ENCODE results near the gene TSHZ1. TPM values are rescaled to one million over a fixed set of nuclear protein-coding genes. Genes with fewer than 3 reads are reported as not detected.
A peak's percentile ranks its signal among the peaks of the same experiment; 100 is the strongest.

TSHZ1 gene
- total RNA-seq, 4 donors from 2014 or later, result 17.9 to 41.7 (median 32.2) TPM

- peak; percentile 78 for DNase-seq (ENCODE audit: extremely low spot score)
- 60% methylated on average over 30 of the region's 33 CpGs for WGBS
- peak overlapping the region; percentile 46 to 57 (median 55) for H3K4me3 ChIP-seq
- H3K36me3 ChIP-seq, result no peaks in the 10 kb centered on the region
- no peaks in the 10 kb centered on the region for H3K9me3 ChIP-seq
- peak overlapping the region; percentile 77 to 80 (median 79) for H3K27ac ChIP-seq (replicated peaks in 1 of 4)
- H3K27me3 ChIP-seq, result no peaks in the 10 kb centered on the region
- TF ChIP-seq POLR2A (IDR thresholded peaks at IDR 0.05; ENCODE audit: low read depth) (no peak), POLR2AphosphoS5 (IDR thresholded peaks at IDR 0.05) (peak; percentile 52 to 72), EP300 (IDR thresholded peaks at IDR 0.05) (no peak), CTCF (IDR thresholded peaks at IDR 0.05) (no peak)
- intact Hi-C loops (cut with DNase I), result loop anchor here (10.0 kb wide), 1 partner anchor 513 kb away; no protein-coding TSS in a partner anchor
- H3K4me1 ChIP-seq, result peaks cover 9 to 25% (median 19%) of the 10 kb centered on the region in 4 donors
Observed at GRCh38 chr18:75167759-75168618, 42.6 kb upstream of the TSHZ1 start.

- intact Hi-C loops (cut with DNase I), result loop anchor here (10.0 kb wide), 1 partner anchor 514 kb away; no protein-coding TSS in a partner anchor
- 64% methylated on average over 7 of the region's 7 CpGs for WGBS
- H3K4me3 ChIP-seq, result peak overlapping the region; percentile 24 to 55 (median 50)
- H3K27me3 ChIP-seq, result no peaks in the 10 kb centered on the region
- DNase-seq (ENCODE audit: extremely low spot score), result peak; percentile 8
- H3K27ac ChIP-seq (replicated peaks in 1 of 4), result peak overlapping the region; percentile 77 to 80 (median 79)
- TF ChIP-seq CTCF (IDR thresholded peaks at IDR 0.05) (no peak), POLR2AphosphoS5 (IDR thresholded peaks at IDR 0.05) (no peak), EP300 (IDR thresholded peaks at IDR 0.05) (no peak), POLR2A (IDR thresholded peaks at IDR 0.05; ENCODE audit: low read depth) (no peak)
- peaks cover 9 to 22% (median 17%) of the 10 kb centered on the region in 4 donors for H3K4me1 ChIP-seq
- H3K36me3 ChIP-seq, result no peaks in the 10 kb centered on the region
- no peaks in the 10 kb centered on the region for H3K9me3 ChIP-seq
Observed at GRCh38 chr18:75168619-75169018, 42.0 kb upstream of the TSHZ1 start.

- Histone ChIP-seq H3K4me1 (peaks cover 9 to 22% (median 17%) of the 10 kb centered on the region in 4 donors), H3K9me3 (no peaks in the 10 kb centered on the region), H3K27ac (replicated peaks in 1 of 4) (peak overlapping the region in 2 of 4 donors; percentile 65 to 80), H3K4me3 (no peak overlapping the region), H3K27me3 (no peaks in the 10 kb centered on the region), H3K36me3 (no peaks in the 10 kb centered on the region)
- 87% methylated on average over 8 of the region's 9 CpGs for WGBS
- TF ChIP-seq POLR2A (IDR thresholded peaks at IDR 0.05; ENCODE audit: low read depth), result no peak
- no peak for TF ChIP-seq POLR2AphosphoS5 (IDR thresholded peaks at IDR 0.05)
- TF ChIP-seq EP300 (IDR thresholded peaks at IDR 0.05), result no peak
- TF ChIP-seq CTCF (IDR thresholded peaks at IDR 0.05), result no peak
- peak; percentile 79 for DNase-seq (ENCODE audit: extremely low spot score)
- intact Hi-C loops (cut with DNase I), result loop anchor here (10.0 kb wide), 1 partner anchor 515 kb away; no protein-coding TSS in a partner anchor
Observed at GRCh38 chr18:75169411-75169810, 41.2 kb upstream of the TSHZ1 start.

GRCh38 chr18:75170022-75170789, 40.4 kb upstream of the TSHZ1 start:
- peak overlapping the region in 3 of 4 donors; percentile 35 to 80 (median 65) for H3K27ac ChIP-seq (replicated peaks in 1 of 4)
- no peak for TF ChIP-seq EP300 (IDR thresholded peaks at IDR 0.05)
- peak; percentile 18 to 20 for TF ChIP-seq POLR2AphosphoS5 (IDR thresholded peaks at IDR 0.05)
- H3K4me1 ChIP-seq, result peaks cover 9 to 22% (median 17%) of the 10 kb centered on the region in 4 donors
- no peaks in the 10 kb centered on the region for H3K36me3 ChIP-seq
- peak; percentile 87 for DNase-seq (ENCODE audit: extremely low spot score)
- intact Hi-C loops (cut with DNase I), result no loop called here
- H3K27me3 ChIP-seq, result no peaks in the 10 kb centered on the region
- H3K4me3 ChIP-seq, result no peak overlapping the region
- 94% methylated on average over 23 of the region's 34 CpGs for WGBS
- no peaks in the 10 kb centered on the region for H3K9me3 ChIP-seq
